Epithelial cell of esophagus (primary cell): ENCODE results near the gene TAOK1.

ENCODE experiments used
- DNase-seq: peaks from one replicate; pipeline ENCODE4 v3.0.0; 2010; ENCODE audit warnings: low read depth
- H3K4me3 ChIP-seq: 2 replicates; pipeline ENCODE4 v1.5.1; 2011; ENCODE audit warnings: mild to moderate bottlenecking, low read length, control low read depth
- CTCF ChIP-seq: IDR thresholded peaks from 2 replicates; pipeline ENCODE4 v1.5.1; 2011; ENCODE audit warnings: low read depth, mild to moderate bottlenecking, low read length, control low read depth, inconsistent platforms; ENCODE audit not compliant: insufficient read depth; ENCODE audit errors: missing control alignments

The TAOK1 gene

GRCh38 chr17:29577385-29578211 is 187.4 kb downstream of the TAOK1 start:
- DNase-seq, result no peak
- no peak overlapping the region for H3K4me3 ChIP-seq
- no peak for TF ChIP-seq CTCF

GRCh38 chr17:29578626-29579485 is 188.7 kb downstream of the TAOK1 start:
- H3K4me3 ChIP-seq, result no peak overlapping the region
- no peak for TF ChIP-seq CTCF
- DNase-seq, result no peak

GRCh38 chr17:29579866-29580771 is 190.0 kb downstream of the TAOK1 start:
- peak; percentile 95 for TF ChIP-seq CTCF
- peak; percentile 89 for DNase-seq
- H3K4me3 ChIP-seq, result no peak overlapping the region

GRCh38 chr17:29581583-29582253 is 191.6 kb downstream of the TAOK1 start:
- peak; percentile 94 for DNase-seq
- H3K4me3 ChIP-seq, result no peak overlapping the region
- TF ChIP-seq CTCF, result no peak

- no peak for DNase-seq
- no peak for TF ChIP-seq CTCF
- no peak overlapping the region for H3K4me3 ChIP-seq
Measured at GRCh38 chr17:29582254-29582765, 192.1 kb downstream of the TAOK1 start.

- DNase-seq, result no peak
- H3K4me3 ChIP-seq, result no peak overlapping the region
- no peak for TF ChIP-seq CTCF
Measured at GRCh38 chr17:29582772-29583171, 192.6 kb downstream of the TAOK1 start.
